Non-pigmented ciliary epithelial cell (primary cell): Measurements from ENCODE around the gene KRTAP12-1.
"Not testable (repeated sequence)": the region's sequence is repeated elsewhere in the genome, so short reads cannot be mapped to it uniquely, and the experiment has no call there.

Experiments
- DNase-seq: peaks from one replicate; pipeline ENCODE4 v3.0.0-alpha.2; 2010; ENCODE audit warnings: low read depth

Gene KRTAP12-1

GRCh38 chr21:44667612-44668011 lies 14.4 kb downstream of the KRTAP12-1 start:
- no peak for DNase-seq

- no peak for DNase-seq
Measured at GRCh38 chr21:44666401-44667320, 15.3 kb downstream of the KRTAP12-1 start, which contains the start of gene KRTAP12-2. TSS of gene KRTAP12-2 (minus strand) at chr21:44666927. CDS start at chr21:44666886, 41 bp downstream.

GRCh38 chr21:44664691-44665090 lies 17.3 kb downstream of the KRTAP12-1 start:
- no peak for DNase-seq

GRCh38 chr21:44661567-44661966 lies 20.4 kb downstream of the KRTAP12-1 start:
- DNase-seq = not testable (repeated sequence)

GRCh38 chr21:44658913-44659595 lies 22.9 kb downstream of the KRTAP12-1 start:
- DNase-seq = no peak

GRCh38 chr21:44658541-44658910 lies 23.4 kb downstream of the KRTAP12-1 start:
- no peak for DNase-seq

GRCh38 chr21:44657635-44658540 lies 24.1 kb downstream of the KRTAP12-1 start, which contains the start of gene KRTAP12-3:
TSS of gene KRTAP12-3 (plus strand) at chr21:44657932. CDS start at chr21:44657980, 48 bp downstream.
- DNase-seq = no peak

- no peak for DNase-seq
Measured at GRCh38 chr21:44656868-44657267, 25.1 kb downstream of the KRTAP12-1 start.

- no peak for DNase-seq
Measured at GRCh38 chr21:44654576-44655175, 27.3 kb downstream of the KRTAP12-1 start, which contains the start of gene KRTAP12-4. TSS of gene KRTAP12-4 (minus strand) at chr21:44654659. CDS start at chr21:44654614, 45 bp downstream.

GRCh38 chr21:44653656-44654575 lies 28.0 kb downstream of the KRTAP12-1 start:
- DNase-seq = no peak

GRCh38 chr21:44653123-44653522 lies 28.8 kb downstream of the KRTAP12-1 start:
- DNase-seq = no peak

- no peak for DNase-seq
Measured at GRCh38 chr21:44650973-44651675, 30.8 kb downstream of the KRTAP12-1 start.

- no peak for DNase-seq
Measured at GRCh38 chr21:44650265-44650972, 31.5 kb downstream of the KRTAP12-1 start.

- DNase-seq = no peak
Measured at GRCh38 chr21:44649521-44650100, 32.4 kb downstream of the KRTAP12-1 start.

GRCh38 chr21:44648557-44649311 lies 33.2 kb downstream of the KRTAP12-1 start:
- DNase-seq = no peak

GRCh38 chr21:44647222-44647552 lies 34.8 kb downstream of the KRTAP12-1 start:
- DNase-seq = no peak

GRCh38 chr21:44646366-44647221 lies 35.4 kb downstream of the KRTAP12-1 start, which contains the start of gene KRTAP10-11:
TSS of gene KRTAP10-11 (plus strand) at chr21:44646414. CDS start at chr21:44646459, 45 bp downstream.
- not testable (repeated sequence) for DNase-seq
